T-helper 17 cell (primary cell): ENCODE data around the gene CCDC9B. TPM values are rescaled to one million over a fixed set of nuclear protein-coding genes. Genes with fewer than 3 reads are reported as not detected.
A peak's percentile ranks its signal among the peaks of the same experiment; 100 is the strongest.

Experiments used
- ATAC-seq: fragments of 150-1000 bp; cut with Tn5 transposase; 2 replicates; pipeline ENCODE4 v1.10.0; 2021; ENCODE audit warnings: mild to moderate bottlenecking, moderate library complexity
- DNase-seq, 3 donors: peaks; one replicate each; pipeline versions ENCODE4 v3.0.0 to v3.0.0-alpha.2; 2020 to 2021
- H3K9me3 ChIP-seq: one replicate; pipeline ENCODE4 v1.7.0; 2013; ENCODE audit warnings: low read length, mild to moderate bottlenecking; ENCODE audit not compliant: control insufficient read depth, poor library complexity, severe bottlenecking
- H3K27ac Mint-ChIP-seq: one replicate; pipeline ENCODE4 v1.8.0; 2022; ENCODE audit warnings: mild to moderate bottlenecking, moderate library complexity, mixed read lengths
- H3K27me3 Mint-ChIP-seq: one replicate; pipeline ENCODE4 v1.8.0; 2022; ENCODE audit warnings: mixed read lengths
- H3K36me3 Mint-ChIP-seq: one replicate; pipeline ENCODE4 v1.8.0; 2022; ENCODE audit warnings: low read depth, mixed read lengths
- H3K4me1 Mint-ChIP-seq: one replicate; pipeline ENCODE4 v1.8.0; 2022; ENCODE audit warnings: mild to moderate bottlenecking, mixed read lengths
- H3K4me3 Mint-ChIP-seq: one replicate; pipeline ENCODE4 v1.8.0; 2022; ENCODE audit warnings: mild to moderate bottlenecking, moderate library complexity, mixed read lengths
- total RNA-seq, 4 donors: library from RNA in 2 of 4; stranded (reverse) in 2 of 4; gene quantifications; one replicate each; pipeline ENCODE4 v1.2.3 and lab custom pipeline; 2022 to 2026

The CCDC9B gene
- total RNA-seq (1 to 10 TPM; 4.1 to 5.3 TPM), total RNA-seq (lab: John Stamatoyannopoulos, UW) (1.0 to 2.0 reads per million in 2 donors)

DNA sequence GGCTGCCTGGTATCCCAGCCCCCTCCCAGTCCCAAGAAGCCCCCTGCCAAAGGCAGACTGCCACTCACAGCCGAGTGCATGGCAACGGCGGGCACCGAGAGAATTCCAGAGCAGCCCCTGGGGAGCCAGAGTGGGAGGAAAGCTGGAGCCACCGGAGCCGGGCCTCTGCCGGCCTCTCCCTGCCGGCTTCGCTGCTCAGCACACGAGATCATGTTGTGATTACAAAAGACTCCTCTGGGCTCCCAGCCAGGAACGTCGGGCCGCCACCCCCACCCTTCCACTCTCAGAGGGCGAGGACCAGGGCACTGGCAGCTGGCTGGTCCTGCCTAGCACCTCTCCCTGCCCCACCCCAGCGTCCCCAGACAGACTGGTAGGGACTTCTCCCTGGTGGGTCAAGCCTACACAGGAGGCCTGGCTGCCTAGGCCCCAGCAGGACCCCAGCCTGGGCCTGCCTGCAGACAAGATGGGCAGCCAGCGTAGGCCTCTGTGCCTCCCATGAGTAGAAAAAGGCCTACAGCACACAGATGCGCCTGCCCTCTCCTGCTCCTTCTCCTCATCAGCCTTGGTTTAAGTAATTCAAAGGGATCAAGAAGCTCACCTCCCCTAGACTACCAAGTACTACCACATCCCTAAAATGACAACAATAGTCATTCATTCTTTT is at the start of gene CCDC9B:
CCDC9B (minus strand) TSS at position 200 of the 661 bp plus-strand sequence; CDS start at position 80, 120 bp downstream.
- H3K27ac Mint-ChIP-seq, result no peak within 1 kb of the TSS
- DNase-seq (no peak), ATAC-seq (no peak)
- no peaks in the 10 kb centered on the region for H3K9me3 ChIP-seq
- no peaks in the 10 kb centered on the region for H3K36me3 Mint-ChIP-seq
- no peaks in the 10 kb centered on the region for H3K27me3 Mint-ChIP-seq
- no peak within 1 kb of the TSS for H3K4me3 Mint-ChIP-seq
- H3K4me1 Mint-ChIP-seq, result peaks cover 6% of the 10 kb centered on the region

- no peaks in the 10 kb centered on the region for H3K9me3 ChIP-seq
- Mint-ChIP-seq H3K36me3 (peaks cover 3% of the 10 kb centered on the region), H3K27me3 (no peaks in the 10 kb centered on the region), H3K27ac (no peak overlapping the region), H3K4me1 (no peaks in the 10 kb centered on the region), H3K4me3 (no peak overlapping the region)
- no peak for DNase-seq
- no peak for ATAC-seq
Measured at GRCh38 chr15:40389824-40390595, 49.3 kb upstream of the CCDC9B start.

- no peaks in the 10 kb centered on the region for H3K9me3 ChIP-seq
- no peaks in the 10 kb centered on the region for H3K27me3 Mint-ChIP-seq
- H3K36me3 Mint-ChIP-seq, result peaks cover 3% of the 10 kb centered on the region
- ATAC-seq (no peak), DNase-seq (no peak)
- no peak overlapping the region for H3K27ac Mint-ChIP-seq
- peaks cover 2% of the 10 kb centered on the region for H3K4me1 Mint-ChIP-seq
- no peak overlapping the region for H3K4me3 Mint-ChIP-seq
Measured at GRCh38 chr15:40388941-40389823, 48.4 kb upstream of the CCDC9B start.

- DNase-seq (no peak), ATAC-seq (no peak)
- Mint-ChIP-seq H3K36me3 (peaks cover 3% of the 10 kb centered on the region), H3K27me3 (no peaks in the 10 kb centered on the region), H3K4me3 (no peak overlapping the region), H3K27ac (no peak overlapping the region), H3K4me1 (peaks cover 14% of the 10 kb centered on the region)
- no peaks in the 10 kb centered on the region for H3K9me3 ChIP-seq
Measured at GRCh38 chr15:40386480-40386879, 45.7 kb upstream of the CCDC9B start.

- Mint-ChIP-seq H3K4me1 (peaks cover 17% of the 10 kb centered on the region), H3K27ac (peak within 1 kb of the TSS; percentile 79), H3K36me3 (peaks cover 3% of the 10 kb centered on the region), H3K27me3 (no peaks in the 10 kb centered on the region), H3K4me3 (peak within 1 kb of the TSS; percentile 97)
- ATAC-seq (peak; percentile 99), DNase-seq (peak; percentile 75 to 86 (median 80))
- no peaks in the 10 kb centered on the region for H3K9me3 ChIP-seq
Measured at GRCh38 chr15:40382580-40383456, 42.1 kb upstream of the CCDC9B start, which contains the start of gene KNSTRN. KNSTRN (plus strand) TSS chr15:40382721; CDS start chr15:40382836, 115 bp downstream.

DNA sequence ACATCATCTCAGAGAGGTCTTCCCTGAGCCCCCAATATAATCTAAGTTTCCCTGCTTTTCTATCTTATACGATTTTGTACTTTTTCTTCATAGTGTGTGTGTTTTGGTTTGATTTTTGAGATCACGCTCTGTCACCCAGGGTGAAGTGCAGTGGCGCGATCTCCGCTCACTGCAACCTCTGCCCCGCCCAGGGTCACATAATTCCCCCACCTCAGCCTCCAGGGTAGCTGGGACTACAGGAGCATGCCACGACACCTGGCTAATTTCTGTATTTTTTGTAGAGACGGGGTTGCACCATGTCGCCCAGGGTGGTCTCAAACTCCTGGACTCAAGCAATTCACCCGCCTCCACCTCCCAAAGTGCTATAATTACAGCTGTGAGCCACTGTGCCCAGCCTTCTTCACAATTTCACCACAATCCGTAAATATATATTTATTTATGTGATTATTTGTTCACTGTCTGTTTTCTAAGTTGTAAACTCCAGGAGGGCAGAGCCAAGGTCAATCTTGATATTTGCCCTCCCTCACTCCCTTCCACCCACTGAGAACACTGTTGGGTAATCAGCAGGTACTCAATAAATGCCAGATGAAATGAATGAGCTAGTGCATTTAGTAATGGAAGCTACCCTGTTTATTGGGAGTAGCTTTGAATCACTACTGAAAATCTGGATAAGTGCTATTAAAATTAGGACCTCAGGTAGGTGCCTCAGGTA is 41.2 kb upstream of the CCDC9B start:
- H3K9me3 ChIP-seq, result no peaks in the 10 kb centered on the region
- Mint-ChIP-seq H3K4me1 (peaks cover 19% of the 10 kb centered on the region), H3K27ac (peak overlapping the region; percentile 79), H3K27me3 (no peaks in the 10 kb centered on the region), H3K4me3 (no peak overlapping the region), H3K36me3 (no peaks in the 10 kb centered on the region)
- ATAC-seq, result no peak
- no peak for DNase-seq

GRCh38 chr15:40380636-40381035 is 39.9 kb upstream of the CCDC9B start:
- DNase-seq (no peak), ATAC-seq (no peak)
- Mint-ChIP-seq H3K27me3 (no peaks in the 10 kb centered on the region), H3K27ac (no peak overlapping the region), H3K4me3 (no peak overlapping the region), H3K36me3 (no peaks in the 10 kb centered on the region), H3K4me1 (peaks cover 19% of the 10 kb centered on the region)
- H3K9me3 ChIP-seq, result no peaks in the 10 kb centered on the region

GRCh38 chr15:40379853-40380252 is 39.1 kb upstream of the CCDC9B start:
- Mint-ChIP-seq H3K4me3 (no peak overlapping the region), H3K27ac (no peak overlapping the region), H3K36me3 (no peaks in the 10 kb centered on the region), H3K27me3 (no peaks in the 10 kb centered on the region), H3K4me1 (peaks cover 19% of the 10 kb centered on the region)
- DNase-seq (no peak), ATAC-seq (no peak)
- H3K9me3 ChIP-seq, result no peaks in the 10 kb centered on the region

DNA sequence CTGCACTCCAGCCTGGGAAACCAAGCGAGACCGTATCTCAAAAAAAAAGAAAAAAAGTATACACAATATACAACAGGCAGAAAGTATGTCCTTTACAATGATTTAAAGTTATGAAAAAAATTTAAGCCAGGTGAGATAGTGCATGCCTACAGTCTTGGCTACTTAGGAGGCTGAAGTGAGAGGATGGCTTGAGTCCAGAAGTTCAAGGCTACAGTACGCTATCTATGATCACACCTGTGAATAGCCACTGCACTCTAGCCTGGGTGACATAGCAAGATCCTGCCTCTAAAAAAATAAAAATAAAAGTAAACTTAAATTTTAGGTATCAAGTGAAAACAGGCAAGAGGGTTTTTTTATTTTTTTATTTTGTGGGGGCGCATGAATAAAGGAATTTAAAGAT is 38.6 kb upstream of the CCDC9B start:
- ATAC-seq (no peak), DNase-seq (no peak)
- no peaks in the 10 kb centered on the region for H3K36me3 Mint-ChIP-seq
- peaks cover 18% of the 10 kb centered on the region for H3K4me1 Mint-ChIP-seq
- H3K27me3 Mint-ChIP-seq, result no peaks in the 10 kb centered on the region
- H3K9me3 ChIP-seq, result no peaks in the 10 kb centered on the region
- H3K4me3 Mint-ChIP-seq, result no peak overlapping the region
- H3K27ac Mint-ChIP-seq, result no peak overlapping the region

DNA sequence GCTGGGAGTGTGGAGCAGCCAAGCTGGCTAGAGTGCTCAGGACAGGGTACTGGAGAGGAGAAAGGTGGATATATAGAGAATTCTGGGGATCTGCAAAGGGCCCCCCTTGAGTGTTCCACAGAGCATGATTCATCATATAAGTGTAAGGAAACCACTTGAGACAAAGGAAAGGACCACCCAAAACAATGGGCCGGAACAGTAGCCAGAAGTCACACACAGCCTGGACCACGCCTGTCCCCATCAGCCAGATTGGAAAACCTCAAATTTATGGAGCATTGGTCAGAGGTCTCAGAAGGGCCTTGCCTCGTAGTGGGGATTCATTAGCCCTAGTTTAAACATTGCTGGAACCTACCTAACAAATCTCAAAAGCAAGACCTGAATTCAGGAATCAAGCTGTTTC is 36.9 kb upstream of the CCDC9B start:
- ATAC-seq, result no peak
- no peak overlapping the region for H3K4me3 Mint-ChIP-seq
- H3K9me3 ChIP-seq, result no peaks in the 10 kb centered on the region
- no peak overlapping the region for H3K27ac Mint-ChIP-seq
- peaks cover 7% of the 10 kb centered on the region for H3K4me1 Mint-ChIP-seq
- no peaks in the 10 kb centered on the region for H3K36me3 Mint-ChIP-seq
- DNase-seq, result no peak
- no peaks in the 10 kb centered on the region for H3K27me3 Mint-ChIP-seq

- H3K36me3 Mint-ChIP-seq, result no peaks in the 10 kb centered on the region
- H3K4me1 Mint-ChIP-seq, result peaks cover 4% of the 10 kb centered on the region
- DNase-seq, result no peak
- no peak overlapping the region for H3K27ac Mint-ChIP-seq
- H3K27me3 Mint-ChIP-seq, result no peaks in the 10 kb centered on the region
- H3K4me3 Mint-ChIP-seq, result no peak overlapping the region
- H3K9me3 ChIP-seq, result no peaks in the 10 kb centered on the region
- ATAC-seq, result no peak
Measured at GRCh38 chr15:40372981-40373380, 32.2 kb upstream of the CCDC9B start.

GRCh38 chr15:40369971-40370370 is 29.2 kb upstream of the CCDC9B start:
- H3K36me3 Mint-ChIP-seq, result no peaks in the 10 kb centered on the region
- DNase-seq (no peak), ATAC-seq (no peak)
- no peaks in the 10 kb centered on the region for H3K27me3 Mint-ChIP-seq
- H3K4me1 Mint-ChIP-seq, result peaks cover 20% of the 10 kb centered on the region
- no peak overlapping the region for H3K27ac Mint-ChIP-seq
- no peaks in the 10 kb centered on the region for H3K9me3 ChIP-seq
- H3K4me3 Mint-ChIP-seq, result no peak overlapping the region
